ENCODE measurements around the gene HSF5. TPM values are rescaled to one million over a fixed set of nuclear protein-coding genes. Genes with fewer than 3 reads are reported as not detected.
A peak's percentile ranks its signal among the peaks of the same experiment; 100 is the strongest.

Gene HSF5
- total RNA-seq, 1 experiment from 2014 or later: not detected

- DNase-seq: no peak
- Histone ChIP-seq H4K8ac (replicated peaks; ENCODE audit: insufficient read length, low read depth, low read length) (no peak overlapping the region), H3K23me2 (ENCODE audit: insufficient read length, low read depth, low read length, poor library complexity, severe bottlenecking) (peaks cover 5% of the 10 kb centered on the region), H3T11ph (ENCODE audit: low read length) (no peak overlapping the region), H3K18ac (ENCODE audit: insufficient read length, low read depth, low read length) (no peak overlapping the region), H3K56ac (ENCODE audit: insufficient read length, low read depth, low read length) (no peak overlapping the region), H3K27me3 (ENCODE audit: insufficient read depth, low read length) (no peaks in the 10 kb centered on the region), H3K4me1 (ENCODE audit: insufficient read depth, low read length) (0 out of 2 replicates have a peak, but pooled peaks cover 2% of the 10 kb centered on the region), H4K5ac (ENCODE audit: insufficient read length, low read depth, low read length) (no peak overlapping the region), H3K9me3 (ENCODE audit: control insufficient read depth, low read depth, low read length) (no peaks in the 10 kb centered on the region), H3K23ac (ENCODE audit: insufficient read length, low read depth, low read length) (no peak overlapping the region), H3K4ac (ENCODE audit: low read depth, low read length) (no peak overlapping the region), H2BK12ac (ENCODE audit: insufficient read length, low read depth, low read length) (no peak overlapping the region), H4K20me1 (ENCODE audit: control insufficient read depth, insufficient read depth, insufficient read length) (no peaks in the 10 kb centered on the region), H2BK15ac (ENCODE audit: low read depth, low read length) (no peak overlapping the region), H2BK120ac (ENCODE audit: low read depth, low read length, poor library complexity, severe bottlenecking) (no peak overlapping the region), H2BK20ac (ENCODE audit: low read depth, low read length, poor library complexity, severe bottlenecking) (no peak overlapping the region), H3K4me2 (ENCODE audit: insufficient read depth, insufficient read length, low read length) (peak overlapping the region; percentile 88), H3K79me2 (ENCODE audit: insufficient read depth, low read length) (no peaks in the 10 kb centered on the region), H3K27ac (ENCODE audit: insufficient read length, low read depth, low read length) (no peak overlapping the region), H4K91ac (ENCODE audit: insufficient read length, low read depth, low read length) (no peak overlapping the region), H3K9ac (ENCODE audit: extremely low read depth, insufficient read length, low read length) (no peak overlapping the region), H3K79me1 (ENCODE audit: insufficient read depth, low read depth, low read length, poor library complexity, severe bottlenecking) (no peaks in the 10 kb centered on the region), H2AK5ac (ENCODE audit: insufficient read length, low read length) (no peak overlapping the region), H2BK5ac (ENCODE audit: insufficient read length, low read length) (no peak overlapping the region), H3K14ac (ENCODE audit: insufficient read depth, low read length) (no peak overlapping the region), H2AFZ (ENCODE audit: low read length) (no peak overlapping the region)
- Mint-ChIP-seq H3K4me3 (peak overlapping the region; percentile 67 to 83), H3K27me3 (ENCODE audit: low read depth) (peaks cover 56% of the 10 kb centered on the region), H3K27ac (no peak overlapping the region), H3K4me1 (peaks cover 29 to 54% of the 10 kb centered on the region in 2 experiments), H3K36me3 (ENCODE audit: insufficient read depth in 1 of 3, low read depth in 3 of 3) (no peaks in the 10 kb centered on the region), H3K9me3 (no peaks in the 10 kb centered on the region)
- no CpG with 5 or more reads among the region's 3 CpGs for whole genome bisulfite sequencing (ENCODE audit: extremely low coverage, insufficient read length, low lambda C conversion rate)
- no peak for TF ChIP-seq CTCF (conservative IDR thresholded peaks at IDR 0.05)
Observed at GRCh38 chr17:58531122-58531521, 42.9 kb upstream of the HSF5 start.

Data from H9 (cell line).